Embryonic facial prominence (tissue), 1 donor: Measurements from ENCODE around the gene ADGRB3.
A peak's percentile ranks its signal among the peaks of the same experiment; 100 is the strongest.
"Not testable (repeated sequence)": the region's sequence is repeated elsewhere in the genome, so short reads cannot be mapped to it uniquely, and the experiment has no call there.

ENCODE experiments used
- DNase-seq: peaks from one replicate; pipeline ENCODE4 v3.0.0-alpha.2; 2016; ENCODE audit errors: extremely low spot score

The ADGRB3 gene

DNA sequence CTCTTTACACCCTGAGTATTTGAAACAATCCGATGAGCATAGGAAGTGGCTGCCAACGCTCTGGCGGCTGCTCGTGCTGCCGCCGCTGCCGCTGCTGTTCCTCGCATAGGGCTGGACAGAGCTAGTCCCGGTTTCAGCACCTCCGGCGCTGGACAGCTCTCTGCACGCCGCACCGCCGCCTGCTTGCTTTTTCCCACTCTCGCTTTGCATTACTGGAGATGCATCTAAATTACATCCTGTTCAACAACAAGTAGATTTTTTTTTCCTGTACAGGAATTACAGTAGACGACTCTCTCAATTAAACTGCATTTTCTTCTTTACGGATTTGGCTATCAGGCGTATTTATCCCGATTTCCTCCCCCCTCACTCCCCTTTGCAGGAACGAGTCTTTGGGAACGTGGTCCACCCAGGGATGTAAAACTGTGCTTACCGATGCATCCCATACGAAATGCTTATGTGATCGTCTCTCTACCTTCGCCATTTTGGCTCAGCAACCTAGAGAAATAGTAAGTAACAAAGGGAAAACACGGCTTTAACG, 597.9 kb downstream of the ADGRB3 start:
- peak; percentile 36 for DNase-seq

DNA sequence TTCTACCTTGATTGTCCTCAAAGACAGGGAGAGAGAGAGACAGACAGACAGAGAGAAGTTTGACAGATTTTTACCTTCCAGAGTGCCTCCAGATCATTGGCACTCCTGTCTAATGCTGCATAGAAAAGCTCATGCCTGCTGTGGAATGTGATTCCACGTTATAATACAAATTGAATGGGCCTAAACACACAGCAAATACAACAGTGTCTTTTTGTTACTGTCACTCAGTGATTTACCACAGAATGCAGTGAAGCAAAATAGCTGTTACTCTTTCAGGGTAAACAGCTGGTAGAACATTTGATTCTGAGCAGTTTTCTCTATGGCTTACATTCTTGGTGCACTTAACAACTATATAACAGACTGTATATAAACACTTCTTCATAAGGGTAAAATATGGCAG, 603.0 kb downstream of the ADGRB3 start:
- no peak for DNase-seq

DNA sequence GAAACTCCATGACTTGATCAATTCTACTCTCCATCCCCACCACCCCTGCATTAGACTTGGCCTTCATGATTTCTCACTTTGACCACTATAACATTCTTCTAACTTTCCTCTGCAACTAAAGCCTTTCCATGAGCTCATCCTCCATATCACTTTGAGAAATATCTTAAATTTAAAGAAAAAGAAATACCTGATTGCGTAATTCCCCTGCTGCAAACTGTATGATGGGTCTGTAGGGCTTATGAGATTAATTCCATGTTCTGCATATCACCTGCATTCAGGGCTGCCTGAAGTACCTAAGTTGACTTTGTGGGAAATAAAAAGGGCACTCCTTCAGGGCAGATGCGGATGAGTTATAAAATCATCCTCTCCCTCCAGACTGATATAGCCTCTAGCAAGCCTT, 611.9 kb downstream of the ADGRB3 start:
- no peak for DNase-seq

DNA sequence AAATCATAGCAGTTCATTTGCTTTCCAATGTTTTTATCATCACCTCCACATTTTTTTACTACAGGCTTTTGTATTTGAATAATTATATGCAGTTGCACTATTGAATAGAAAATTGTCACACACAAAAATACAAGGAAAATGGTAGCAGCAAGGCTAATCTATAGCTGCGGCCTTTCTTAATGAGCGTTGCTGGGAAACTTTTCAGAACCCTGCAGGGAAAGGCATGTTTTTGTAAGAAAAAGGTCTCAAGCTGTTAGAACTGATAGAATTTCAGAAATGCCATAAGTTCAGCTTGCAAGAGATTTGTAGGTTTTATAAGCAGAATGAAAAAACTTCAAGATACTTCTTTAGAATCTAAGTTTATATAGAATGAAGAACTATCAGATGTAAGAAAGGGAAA, 625.9 kb downstream of the ADGRB3 start:
- no peak for DNase-seq

DNA sequence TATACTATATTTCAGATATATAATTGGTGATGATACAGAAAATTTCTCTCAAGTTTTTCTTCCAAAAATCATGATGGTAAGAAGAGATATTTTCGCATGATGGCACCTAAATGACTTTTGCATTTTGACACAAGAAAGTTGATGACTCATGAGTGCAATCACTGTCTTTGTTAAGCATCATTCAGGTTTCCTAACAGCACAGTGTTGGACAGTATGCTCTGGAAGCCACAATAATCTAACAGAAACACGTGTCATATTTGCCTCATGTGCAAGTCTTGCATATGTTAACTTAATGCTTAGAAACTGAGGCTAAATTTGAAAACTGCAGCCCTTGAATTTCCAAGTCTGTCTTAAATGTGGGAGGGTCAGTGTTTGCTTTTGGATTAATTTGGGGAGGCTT, 628.2 kb downstream of the ADGRB3 start:
- no peak for DNase-seq

DNA sequence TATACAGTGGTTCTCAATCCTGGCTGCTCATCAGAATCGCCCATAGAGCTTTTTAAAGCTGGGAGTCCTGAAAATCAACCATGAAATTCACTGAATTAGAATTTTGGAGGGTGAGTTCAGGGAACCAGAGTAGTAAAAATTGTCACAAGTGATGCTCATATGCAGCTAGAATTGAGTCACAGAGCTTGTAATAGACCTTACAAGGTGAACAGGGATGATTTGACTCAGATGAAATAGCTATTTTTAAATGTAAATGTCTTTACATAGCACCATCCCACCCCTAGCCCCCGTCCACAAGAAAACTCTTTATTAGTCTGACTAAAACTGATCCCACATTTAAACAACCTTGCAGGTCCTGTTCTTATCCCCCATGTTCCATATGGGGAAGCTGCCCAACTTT, 630.0 kb downstream of the ADGRB3 start:
- no peak for DNase-seq

DNA sequence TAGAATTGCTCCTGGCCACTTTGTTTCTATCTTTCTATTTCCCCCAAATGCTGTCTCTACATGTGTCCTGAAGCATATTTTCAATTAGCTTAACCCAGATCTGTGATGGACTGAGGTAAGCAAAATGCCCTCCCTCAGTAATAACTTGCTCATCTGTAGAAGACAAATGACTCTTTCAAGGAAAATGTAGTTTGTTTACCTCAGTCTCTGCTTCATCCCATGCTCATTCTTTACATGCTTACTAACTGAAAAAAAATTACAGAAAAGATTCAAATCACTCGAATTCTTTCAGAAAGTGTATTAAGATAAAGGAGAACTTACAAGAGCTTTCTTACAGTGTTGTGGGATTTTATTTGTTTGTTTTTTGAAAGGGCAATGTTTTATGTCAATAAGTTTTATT, 630.6 kb downstream of the ADGRB3 start:
- no peak for DNase-seq

DNA sequence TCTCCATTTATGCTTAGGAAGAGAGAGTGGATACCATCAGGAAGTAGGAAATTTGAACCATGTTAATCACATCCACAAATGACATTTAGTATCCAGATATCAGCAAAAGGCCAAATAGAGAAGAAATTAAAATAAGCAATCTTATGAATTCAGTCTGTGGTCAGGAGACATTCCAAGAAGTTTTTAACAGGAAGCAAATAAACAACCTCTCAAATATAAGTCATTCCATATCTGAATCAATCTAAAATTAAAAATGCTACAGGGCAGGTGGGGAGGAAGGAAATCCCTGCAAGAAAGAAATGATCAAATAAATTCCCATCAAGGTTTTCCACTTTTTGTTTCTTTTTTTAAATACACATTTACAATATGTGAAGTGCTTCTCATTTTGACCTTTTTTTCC, 641.1 kb downstream of the ADGRB3 start:
- no peak for DNase-seq

DNA sequence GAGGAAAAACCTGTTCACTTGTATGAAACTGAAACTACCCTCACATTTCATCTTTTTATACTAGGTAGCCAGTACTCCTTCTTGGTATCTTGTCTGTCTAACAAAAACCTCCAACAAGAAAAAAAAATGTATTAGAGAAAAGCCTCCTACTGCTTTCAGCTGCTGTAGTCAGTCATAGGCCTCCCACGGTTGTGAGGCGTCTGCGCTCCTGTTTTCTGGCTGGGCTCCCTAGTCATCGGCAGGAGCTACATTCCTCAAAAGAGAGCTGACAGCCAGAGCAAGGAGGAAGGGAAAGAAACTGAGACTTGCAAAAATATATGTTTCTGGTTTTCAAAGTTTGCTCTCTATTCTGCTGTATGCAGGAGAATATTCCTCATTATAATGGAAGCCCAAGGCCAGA, 644.7 kb downstream of the ADGRB3 start:
- DNase-seq = no peak

DNA sequence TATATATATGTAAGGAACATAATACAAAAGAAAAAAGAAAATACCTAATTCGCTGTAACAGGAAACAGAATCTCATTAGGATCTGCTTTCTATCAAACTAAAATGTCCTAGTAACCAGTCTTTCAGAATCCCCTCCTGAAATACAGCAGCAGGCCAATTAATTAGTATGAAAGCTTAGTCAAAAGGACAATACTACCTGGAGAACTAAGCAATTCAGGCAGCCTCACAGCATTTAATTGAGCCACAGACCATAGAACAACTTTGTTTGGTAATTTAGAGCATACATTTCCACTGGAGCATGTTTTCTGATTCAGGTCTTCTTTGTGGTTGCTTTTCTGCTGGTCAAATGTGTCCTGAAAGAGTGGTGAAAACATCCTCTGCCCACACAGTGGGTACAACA, 645.8 kb downstream of the ADGRB3 start:
- no peak for DNase-seq

DNA sequence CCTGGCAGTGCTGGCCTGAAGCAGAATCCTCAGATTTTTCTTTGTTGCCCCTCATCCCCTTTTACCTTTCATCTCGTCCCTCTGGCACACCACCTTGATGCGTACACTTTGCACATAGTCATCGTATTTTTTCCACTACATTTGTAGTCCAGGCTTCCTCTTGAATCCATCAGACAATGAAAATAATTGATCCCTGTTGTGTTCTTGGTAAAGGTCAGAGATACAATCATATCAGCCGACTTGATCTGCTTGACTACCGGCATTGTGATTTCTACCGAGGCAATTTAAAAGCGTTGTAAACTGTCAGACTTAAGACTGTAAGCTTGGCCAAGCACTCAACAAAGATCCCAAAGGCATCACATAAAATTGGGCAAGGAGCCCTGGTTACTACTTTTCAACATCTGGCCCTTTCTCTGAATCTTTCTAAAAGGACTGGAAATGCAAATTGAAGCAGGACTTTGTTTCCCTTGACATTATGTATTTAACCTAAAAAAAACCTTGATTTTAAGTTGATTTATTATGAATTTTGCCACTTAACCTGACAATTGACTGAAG, 649.2 kb downstream of the ADGRB3 start:
- no peak for DNase-seq

DNA sequence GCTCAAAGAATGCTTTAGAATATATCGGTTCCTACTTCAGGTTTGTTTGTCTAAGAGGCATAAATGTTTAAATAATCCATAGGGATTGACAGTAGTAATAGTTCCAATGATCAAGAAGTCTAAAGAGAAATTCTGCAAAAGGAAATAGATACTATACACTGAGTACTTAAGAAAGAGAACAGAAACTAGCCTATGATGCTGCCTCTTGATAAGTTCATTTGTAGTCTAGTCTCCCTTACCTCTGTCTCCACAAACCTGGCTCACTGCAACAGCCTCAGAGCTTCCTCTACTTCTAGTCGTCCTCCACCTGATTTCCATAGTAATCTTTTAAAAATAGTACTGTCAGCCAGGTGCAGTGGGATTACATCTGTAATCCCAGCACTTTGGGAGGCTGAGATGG, 650.0 kb downstream of the ADGRB3 start:
- DNase-seq = no peak

DNA sequence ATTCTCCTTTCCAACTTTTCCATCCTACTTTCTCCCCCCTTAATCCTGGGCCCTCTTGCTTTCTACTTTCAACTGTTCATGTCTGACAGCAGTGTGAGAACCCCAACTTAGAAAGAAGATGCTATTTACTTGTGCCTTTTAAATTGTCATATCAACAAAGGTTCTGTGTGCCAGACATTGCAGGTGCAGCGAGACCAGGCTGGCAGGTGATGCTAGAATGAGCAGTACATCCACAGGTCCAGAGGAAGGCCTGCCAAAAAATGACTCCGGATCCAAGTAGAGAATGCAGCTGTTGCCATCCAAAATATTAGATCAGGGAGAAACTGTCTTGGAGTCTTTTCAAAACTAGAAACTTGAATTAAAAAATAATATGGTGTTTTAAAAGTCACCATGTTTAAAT, 651.2 kb downstream of the ADGRB3 start:
- no peak for DNase-seq

DNA sequence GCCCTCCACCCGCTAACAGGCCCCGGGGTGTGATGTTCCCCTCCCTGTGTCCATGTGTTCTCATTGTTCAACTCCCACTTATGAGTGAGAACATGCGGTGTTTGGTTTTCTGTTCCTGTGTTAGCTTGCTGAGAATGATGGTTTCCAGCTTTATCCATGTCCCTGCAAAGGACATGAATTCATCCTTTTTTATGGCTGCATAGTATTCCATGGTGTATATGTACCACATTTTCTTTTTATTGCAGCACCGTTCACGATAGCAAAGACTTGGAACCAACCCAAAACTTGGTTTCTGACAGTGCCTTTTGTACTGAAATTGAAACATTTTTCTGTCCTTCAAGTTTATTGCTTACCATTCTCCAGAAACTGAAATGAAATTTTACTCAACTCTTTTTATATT, 653.1 kb downstream of the ADGRB3 start:
- not testable (repeated sequence) for DNase-seq

DNA sequence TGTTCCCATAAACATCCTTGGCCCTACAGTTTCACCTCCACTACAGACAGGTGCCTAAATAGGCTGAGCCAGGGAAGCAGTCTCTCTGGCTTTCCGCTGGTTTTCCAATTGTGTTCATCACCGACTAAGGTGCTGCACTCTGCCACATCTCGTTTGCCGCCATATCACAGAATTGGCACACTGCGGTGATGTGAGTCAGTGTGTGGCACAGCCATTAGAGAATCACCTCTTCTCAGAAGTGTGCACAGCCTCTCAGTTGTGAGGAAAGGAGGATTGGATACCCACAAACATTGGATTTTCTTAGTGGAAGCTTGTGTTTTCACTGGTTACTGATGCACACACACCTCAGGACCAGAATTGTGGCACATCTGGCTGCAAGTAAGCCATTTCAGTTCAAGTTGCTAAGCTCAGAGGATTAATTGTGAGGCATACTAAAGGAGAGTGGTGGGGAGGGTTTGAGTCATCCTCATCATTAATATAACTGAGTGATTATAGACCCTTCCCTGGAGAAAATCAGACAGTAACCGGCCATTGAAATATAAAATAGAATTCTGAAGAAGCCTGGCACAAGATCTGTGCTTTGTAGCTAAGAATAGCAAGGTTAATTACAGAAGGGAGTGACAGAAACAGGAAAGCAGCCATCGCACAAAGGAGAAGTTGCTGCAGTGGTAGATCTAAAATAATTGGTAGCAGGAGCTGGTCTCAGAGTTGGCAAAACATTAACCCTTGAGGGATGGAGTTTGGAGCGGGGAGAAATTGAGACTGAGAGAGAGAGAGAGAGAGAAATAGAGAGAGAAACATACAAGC, 654.8 kb downstream of the ADGRB3 start:
- no peak for DNase-seq

DNA sequence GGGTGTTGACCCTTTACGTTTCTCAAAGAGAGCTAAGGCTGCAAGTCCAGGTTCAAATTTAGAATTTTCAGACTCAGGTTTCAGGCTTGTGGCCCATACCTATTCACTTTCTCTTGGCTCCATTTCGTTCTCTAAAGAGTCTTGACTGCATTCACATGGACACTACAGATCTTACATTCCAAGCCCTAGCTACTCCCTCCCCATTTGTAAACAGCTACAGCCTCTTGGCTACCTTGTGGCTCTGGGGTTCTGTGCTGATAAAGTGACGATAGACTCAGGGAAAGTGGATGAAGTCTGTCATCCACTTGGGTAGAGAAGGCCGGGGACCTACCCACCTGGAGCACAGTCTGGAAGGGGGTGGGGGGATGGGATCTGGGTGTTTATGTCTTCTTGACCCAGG, 658.4 kb downstream of the ADGRB3 start:
- DNase-seq = no peak

DNA sequence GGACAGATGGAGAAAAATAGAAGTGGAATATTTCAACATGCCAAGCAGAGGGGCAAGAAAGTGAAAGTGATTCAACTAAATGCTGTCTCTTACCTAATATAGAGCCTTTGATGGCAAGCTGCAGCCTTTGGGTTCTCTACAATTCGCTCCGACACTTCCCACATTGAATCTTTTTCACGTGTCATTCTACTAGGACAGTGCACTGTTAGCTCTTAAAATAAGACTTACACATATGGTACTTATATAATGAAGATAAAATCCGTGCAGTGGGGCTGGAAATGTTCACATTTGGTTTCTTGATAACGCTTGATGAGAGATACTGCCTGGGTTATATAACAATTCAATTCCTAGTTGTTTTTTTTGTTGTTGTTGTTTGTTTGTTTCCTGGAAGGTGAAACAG, 659.3 kb downstream of the ADGRB3 start:
- no peak for DNase-seq

DNA sequence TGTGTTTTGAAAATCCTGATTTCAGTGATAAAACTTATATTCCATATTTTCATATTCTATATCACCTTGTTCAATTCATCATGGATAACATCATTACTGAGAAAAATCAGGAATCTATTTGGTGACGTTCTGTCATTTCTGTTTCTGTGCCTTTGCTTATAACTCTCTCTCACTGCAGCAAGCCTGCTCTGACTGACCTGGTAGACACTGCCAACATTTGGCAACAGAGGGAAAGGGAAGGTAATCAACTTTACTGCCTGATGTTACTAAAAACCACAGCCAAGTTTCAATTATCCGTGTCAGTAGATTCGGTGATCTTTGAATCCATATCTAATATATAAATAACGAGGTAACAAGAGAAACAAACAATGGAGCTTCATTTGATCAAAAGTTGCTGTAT, 659.8 kb downstream of the ADGRB3 start:
- no peak for DNase-seq

DNA sequence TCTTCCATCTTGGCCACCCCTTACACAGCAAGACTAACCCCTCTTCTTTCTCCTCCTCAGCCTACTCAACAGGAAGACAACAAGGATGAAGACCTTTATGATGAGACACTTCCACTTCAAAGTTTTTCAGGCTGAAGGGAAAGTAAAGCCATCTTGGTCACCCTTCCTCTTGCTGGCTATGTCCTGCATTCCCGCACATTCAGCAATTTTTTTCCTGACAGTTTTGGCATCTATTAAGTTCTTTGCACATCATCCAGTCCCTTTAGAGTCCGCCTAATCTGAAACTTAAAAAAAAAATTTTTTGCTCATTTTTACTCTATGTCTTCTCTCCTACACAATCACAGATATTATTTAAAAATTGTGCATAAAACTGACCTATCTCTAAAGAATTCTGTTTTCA, 668.3 kb downstream of the ADGRB3 start:
- no peak for DNase-seq

DNA sequence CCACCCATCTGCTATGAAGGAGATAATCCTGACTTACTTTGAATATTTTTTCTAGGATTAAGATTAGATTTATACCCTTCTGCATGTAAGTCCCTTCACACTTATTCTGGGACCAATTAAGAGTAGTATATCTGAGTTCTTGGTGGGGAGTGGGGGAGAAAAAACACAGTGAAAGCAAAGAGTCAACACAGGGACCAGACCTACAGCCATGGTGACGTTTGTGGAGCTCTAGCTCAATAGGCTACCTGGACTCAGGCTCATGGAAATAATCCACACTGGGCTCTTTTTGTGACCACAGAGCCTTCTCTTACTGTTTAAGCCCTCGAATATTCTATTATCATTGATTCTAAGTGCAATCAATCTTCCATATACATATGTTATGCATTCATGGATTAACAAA, 670.4 kb downstream of the ADGRB3 start:
- no peak for DNase-seq

DNA sequence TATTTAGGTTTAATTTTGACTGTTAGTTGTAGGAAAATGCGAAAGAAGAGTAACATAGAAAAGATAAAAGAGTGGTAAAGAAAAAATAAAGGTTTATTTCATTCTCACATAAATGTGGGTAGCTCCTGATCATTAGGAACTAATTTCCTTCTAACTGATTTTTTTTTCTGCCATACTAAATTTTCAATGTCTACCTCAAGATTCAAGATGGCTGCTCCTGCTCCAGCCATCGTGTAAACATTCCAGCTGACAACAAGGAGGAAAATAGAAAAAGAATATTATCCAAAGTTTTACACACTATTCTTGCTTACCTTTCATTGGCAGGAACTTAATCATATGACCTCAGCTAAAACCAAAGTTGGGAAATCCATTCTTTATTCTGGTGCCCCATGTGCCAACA, 673.5 kb downstream of the ADGRB3 start:
- no peak for DNase-seq

DNA sequence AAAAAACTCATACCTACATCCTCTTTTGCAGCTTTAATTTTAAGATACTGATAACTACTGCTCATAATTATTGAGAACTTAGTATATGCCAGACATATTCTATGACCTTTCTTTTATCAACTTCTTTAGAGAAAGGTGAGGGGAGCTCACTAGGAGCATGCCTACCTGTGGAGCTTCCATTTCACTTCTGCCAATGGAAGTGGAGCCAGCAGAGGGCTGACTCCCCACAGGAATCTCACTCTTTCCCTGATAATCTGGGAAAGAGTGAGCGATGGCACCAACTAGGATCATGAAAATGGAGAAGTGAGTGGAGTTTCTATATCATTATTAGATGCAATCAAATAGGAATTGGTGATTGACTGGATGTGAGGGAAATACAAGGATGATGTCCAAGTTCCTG, 676.8 kb downstream of the ADGRB3 start:
- DNase-seq = no peak

DNA sequence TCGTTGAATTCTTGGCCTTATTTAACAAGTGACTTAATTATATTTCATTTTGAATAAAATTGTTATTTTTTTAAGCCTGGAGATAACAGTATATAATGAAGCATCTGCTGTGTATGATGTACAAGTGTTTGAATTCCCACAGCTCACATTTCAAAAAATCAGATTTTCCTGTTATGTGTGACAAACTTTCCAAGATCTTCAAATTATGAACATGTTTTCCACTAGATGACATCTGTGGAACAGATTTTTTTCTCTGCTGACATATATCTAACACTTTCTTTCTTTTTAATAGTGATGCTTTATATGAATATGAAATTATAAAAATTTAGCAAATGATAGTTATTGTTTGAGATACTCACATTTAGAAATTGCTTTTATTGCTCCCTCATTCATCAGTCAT, 678.9 kb downstream of the ADGRB3 start:
- no peak for DNase-seq

DNA sequence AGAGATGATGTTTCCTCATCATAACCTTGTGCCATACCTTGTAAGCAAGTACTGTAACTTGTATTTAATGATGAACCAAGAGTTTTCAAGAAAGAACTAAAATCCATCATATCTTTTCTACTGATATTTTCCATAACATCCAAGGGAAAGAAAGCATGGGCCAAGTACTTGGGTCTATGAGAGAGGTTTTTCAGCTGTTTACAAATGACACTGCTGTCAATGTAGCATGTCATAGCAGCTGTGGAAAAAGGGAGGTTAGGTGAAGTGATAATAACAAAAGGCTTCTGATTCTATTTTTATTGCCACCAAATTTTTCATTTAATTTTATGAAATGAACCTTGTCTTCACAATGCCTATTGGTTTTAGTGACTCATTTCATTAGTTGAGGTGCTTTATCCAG, 679.4 kb downstream of the ADGRB3 start:
- no peak for DNase-seq
